Adrenal gland (tissue), 5 donors: ENCODE data around the gene COP1.

Source experiments
- CTCF ChIP-seq, 6 experiments: fragments of 450-650 bp in 4 of 6; fragments of 200-600 bp in 2 of 6; sonication (generic) in 1 of 6; IDR thresholded peaks; 1 replicate in 5 of 6; 2 replicates in 1 of 6; pipeline versions ENCODE4 v1.5.1 to v1.8.0; 2016 to 2021; ENCODE audit warnings: antibody characterized with exemption in 6 of 6, mild to moderate bottlenecking in 2 of 6, moderate library complexity in 1 of 6
- POLR2A ChIP-seq, 2 donors: fragments of 450-650 bp; IDR thresholded peaks; one replicate each; pipeline ENCODE4 v1.6.1; 2017; ENCODE audit warnings: antibody characterized with exemption in 2 of 2, mild to moderate bottlenecking in 2 of 2, moderate library complexity in 1 of 2
- donor health status: DM: no; HTN: no; CAD: no.

GRCh38 chr1:175922254-175922881, 284.7 kb downstream of the COP1 start:
- TF ChIP-seq CTCF (IDR thresholded peaks at IDR 0.05) (no peak), POLR2A (IDR thresholded peaks at IDR 0.05) (no peak)
